SK-N-MC (cell line): ENCODE results near the gene ZNF343.

Experiments
- EZH2 ChIP-seq: fragments of 200-600 bp; sonication (generic); IDR thresholded peaks from one replicate; pipeline ENCODE4 v1.6.1; 2017; ENCODE audit warnings: antibody characterized with exemption
- POLR2AphosphoS5 ChIP-seq: IDR thresholded peaks from 2 replicates; pipeline ENCODE4 v1.6.1; 2012; ENCODE audit warnings: mild to moderate bottlenecking, low read depth, low read length, borderline replicate concordance

- TF ChIP-seq EZH2 (no peak), POLR2AphosphoS5 (no peak)
Observed at GRCh38 chr20:2518096-2518495, 9.4 kb upstream of the ZNF343 start.
